ENCODE data around the gene NUP133.

DNA sequence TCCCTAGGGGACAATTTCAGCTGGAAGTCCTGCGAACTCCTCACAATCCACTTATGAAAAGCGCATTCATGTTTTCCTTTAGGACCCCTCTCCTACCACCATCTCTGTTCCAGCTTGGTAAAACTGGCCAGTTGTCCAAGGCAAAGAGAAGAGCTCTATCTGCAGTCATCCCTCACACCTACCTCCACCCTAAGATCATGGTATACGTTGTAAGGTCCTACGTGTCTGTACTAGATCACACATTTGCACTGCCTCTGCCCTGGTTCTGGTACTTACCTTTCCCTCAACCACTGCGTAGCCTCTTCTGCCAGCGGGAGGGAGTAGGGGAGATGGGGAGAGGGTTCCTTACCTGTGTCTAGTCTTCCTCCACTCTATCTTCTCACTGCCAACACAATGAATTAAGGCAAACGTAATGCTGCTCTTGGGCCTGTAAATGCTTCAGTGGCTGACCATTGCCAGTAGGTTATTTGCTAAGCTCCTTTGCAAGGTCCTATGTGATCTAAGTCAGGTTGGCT, 739 bp upstream of the NUP133 start:
- no peak for TF ChIP-seq CTCF (IDR thresholded peaks at IDR 0.05; ENCODE audit: insufficient read depth, low read length)
- TF ChIP-seq POLR2AphosphoS5 (IDR thresholded peaks at IDR 0.05; ENCODE audit: low read depth), result no peak
- TF ChIP-seq, protein P1, sequence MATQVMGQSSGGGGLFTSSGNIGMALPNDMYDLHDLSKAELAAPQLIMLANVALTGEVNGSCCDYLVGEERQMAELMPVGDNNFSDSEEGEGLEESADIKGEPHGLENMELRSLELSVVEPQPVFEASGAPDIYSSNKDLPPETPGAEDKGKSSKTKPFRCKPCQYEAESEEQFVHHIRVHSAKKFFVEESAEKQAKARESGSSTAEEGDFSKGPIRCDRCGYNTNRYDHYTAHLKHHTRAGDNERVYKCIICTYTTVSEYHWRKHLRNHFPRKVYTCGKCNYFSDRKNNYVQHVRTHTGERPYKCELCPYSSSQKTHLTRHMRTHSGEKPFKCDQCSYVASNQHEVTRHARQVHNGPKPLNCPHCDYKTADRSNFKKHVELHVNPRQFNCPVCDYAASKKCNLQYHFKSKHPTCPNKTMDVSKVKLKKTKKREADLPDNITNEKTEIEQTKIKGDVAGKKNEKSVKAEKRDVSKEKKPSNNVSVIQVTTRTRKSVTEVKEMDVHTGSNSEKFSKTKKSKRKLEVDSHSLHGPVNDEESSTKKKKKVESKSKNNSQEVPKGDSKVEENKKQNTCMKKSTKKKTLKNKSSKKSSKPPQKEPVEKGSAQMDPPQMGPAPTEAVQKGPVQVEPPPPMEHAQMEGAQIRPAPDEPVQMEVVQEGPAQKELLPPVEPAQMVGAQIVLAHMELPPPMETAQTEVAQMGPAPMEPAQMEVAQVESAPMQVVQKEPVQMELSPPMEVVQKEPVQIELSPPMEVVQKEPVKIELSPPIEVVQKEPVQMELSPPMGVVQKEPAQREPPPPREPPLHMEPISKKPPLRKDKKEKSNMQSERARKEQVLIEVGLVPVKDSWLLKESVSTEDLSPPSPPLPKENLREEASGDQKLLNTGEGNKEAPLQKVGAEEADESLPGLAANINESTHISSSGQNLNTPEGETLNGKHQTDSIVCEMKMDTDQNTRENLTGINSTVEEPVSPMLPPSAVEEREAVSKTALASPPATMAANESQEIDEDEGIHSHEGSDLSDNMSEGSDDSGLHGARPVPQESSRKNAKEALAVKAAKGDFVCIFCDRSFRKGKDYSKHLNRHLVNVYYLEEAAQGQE (IDR thresholded peaks at IDR 0.05; ENCODE audit: insufficient replicate concordance, low read depth), result no peak
- no peak for TF ChIP-seq SPI1 (IDR thresholded peaks at IDR 0.05; ENCODE audit: borderline replicate concordance, low read depth)

All from HL-60 (cell line).